Glutamatergic neuron (in vitro differentiated cells): Measurements from ENCODE around the gene ST7L. TPM values are rescaled to one million over a fixed set of nuclear protein-coding genes. Genes with fewer than 3 reads are reported as not detected.
A peak's percentile ranks its signal among the peaks of the same experiment; 100 is the strongest.

Source experiments
- DNase-seq: peaks from one replicate; pipeline ENCODE4 v3.0.0; 2022
- H3K27ac Mint-ChIP-seq: one replicate; pipeline ENCODE4 v1.8.0; 2020; ENCODE audit warnings: mild to moderate bottlenecking, mixed read lengths, inconsistent platforms; ENCODE audit not compliant: unreplicated experiment
- H3K27me3 Mint-ChIP-seq: one replicate; pipeline ENCODE4 v1.8.0; 2020; ENCODE audit warnings: mild to moderate bottlenecking, moderate library complexity, mixed read lengths, inconsistent platforms; ENCODE audit not compliant: unreplicated experiment
- H3K36me3 Mint-ChIP-seq: one replicate; pipeline ENCODE4 v1.8.0; 2020; ENCODE audit warnings: mild to moderate bottlenecking, mixed read lengths, inconsistent platforms; ENCODE audit not compliant: unreplicated experiment
- H3K4me1 Mint-ChIP-seq: one replicate; pipeline ENCODE4 v1.8.0; 2020; ENCODE audit warnings: mild to moderate bottlenecking, low read depth, mixed read lengths, inconsistent platforms; ENCODE audit not compliant: unreplicated experiment
- H3K4me3 Mint-ChIP-seq: one replicate; pipeline ENCODE4 v1.8.0; 2020; ENCODE audit warnings: mild to moderate bottlenecking, mixed read lengths, inconsistent platforms; ENCODE audit not compliant: unreplicated experiment
- H3K9me3 Mint-ChIP-seq: one replicate; pipeline ENCODE4 v1.8.0; 2020; ENCODE audit warnings: mild to moderate bottlenecking, moderate library complexity, mixed read lengths, inconsistent platforms; ENCODE audit not compliant: unreplicated experiment
- CTCF ChIP-seq: fragments of 200-600 bp; sonication (generic); IDR thresholded peaks from one replicate; pipeline ENCODE4 v1.5.0; 2021; ENCODE audit not compliant: partially characterized antibody, unreplicated experiment
- total RNA-seq: library from RNA; stranded (reverse); fragmentation: NEBNext Ultra II Directional; extraction: Animal tissue kit (Norgen Biotek cat#: 25700); gene quantifications from one replicate; pipeline ENCODE4 v1.2.1, GENCODE V29; 2021; ENCODE audit not compliant: unreplicated experiment

ST7L gene
- total RNA-seq, 1 donor from 2014 or later = 28.3 TPM

- Mint-ChIP-seq H3K36me3 (no peaks in the 10 kb centered on the region), H3K9me3 (peaks cover 2% of the 10 kb centered on the region), H3K4me3 (peak overlapping the region; percentile 78), H3K27me3 (peaks cover 33% of the 10 kb centered on the region), H3K27ac (no peak overlapping the region), H3K4me1 (peaks cover 5% of the 10 kb centered on the region)
- DNase-seq = no peak
- TF ChIP-seq CTCF = no peak
These were observed 111.6 kb downstream of the ST7L start for GRCh38 chr1:112507336-112507735.

GRCh38 chr1:112506731-112507130, 112.2 kb downstream of the ST7L start:
- Mint-ChIP-seq H3K36me3 (no peaks in the 10 kb centered on the region), H3K27me3 (peaks cover 33% of the 10 kb centered on the region), H3K9me3 (peaks cover 2% of the 10 kb centered on the region), H3K4me1 (peaks cover 5% of the 10 kb centered on the region), H3K4me3 (no peak overlapping the region), H3K27ac (no peak overlapping the region)
- no peak for TF ChIP-seq CTCF
- DNase-seq = no peak

- Mint-ChIP-seq H3K36me3 (no peaks in the 10 kb centered on the region), H3K27ac (no peak overlapping the region), H3K27me3 (peaks cover 31% of the 10 kb centered on the region), H3K4me3 (no peak overlapping the region), H3K9me3 (peaks cover 2% of the 10 kb centered on the region), H3K4me1 (peaks cover 5% of the 10 kb centered on the region)
- no peak for DNase-seq
- TF ChIP-seq CTCF = no peak
These were observed 112.6 kb downstream of the ST7L start for GRCh38 chr1:112506306-112506705.

- Mint-ChIP-seq H3K27me3 (peaks cover 35% of the 10 kb centered on the region), H3K36me3 (no peaks in the 10 kb centered on the region), H3K4me1 (peaks cover 5% of the 10 kb centered on the region), H3K4me3 (no peak overlapping the region), H3K9me3 (peaks cover 2% of the 10 kb centered on the region), H3K27ac (no peak overlapping the region)
- TF ChIP-seq CTCF = no peak
- no peak for DNase-seq
These were observed 113.1 kb downstream of the ST7L start for GRCh38 chr1:112505878-112506277.

- peaks cover 2% of the 10 kb centered on the region for H3K9me3 Mint-ChIP-seq
- H3K27ac Mint-ChIP-seq = no peak overlapping the region
- no peak for DNase-seq
- no peaks in the 10 kb centered on the region for H3K36me3 Mint-ChIP-seq
- H3K4me3 Mint-ChIP-seq = no peak overlapping the region
- H3K27me3 Mint-ChIP-seq = peaks cover 32% of the 10 kb centered on the region
- TF ChIP-seq CTCF = no peak
- peaks cover 5% of the 10 kb centered on the region for H3K4me1 Mint-ChIP-seq
These were observed 113.5 kb downstream of the ST7L start for GRCh38 chr1:112505400-112505785.
